Subcutaneous adipose tissue (tissue), 4 donors: ENCODE data around the gene RSRC1. TPM values are rescaled to one million over a fixed set of nuclear protein-coding genes. Genes with fewer than 3 reads are reported as not detected.

Experiments
- CTCF ChIP-seq: fragments of 450-650 bp; IDR thresholded peaks from one replicate; pipeline ENCODE4 v1.5.1; 2016; ENCODE audit warnings: low read depth, mild to moderate bottlenecking, control low read depth, antibody characterized with exemption, moderate library complexity
- total RNA-seq, 4 donors: library from RNA; depleted of rRNA; stranded (reverse); fragments of >200 nt; gene quantifications; one replicate each; pipeline ENCODE4 v1.1.0, GENCODE V29; 2016

RSRC1 gene
- total RNA-seq, 4 donors from 2014 or later = 64.3 to 75.0 (median 68.4) TPM

- no peak for TF ChIP-seq CTCF
These were observed 137.4 kb downstream of the RSRC1 start for GRCh38 chr3:158247288-158247687.

GRCh38 chr3:158248261-158248660 is 138.4 kb downstream of the RSRC1 start:
- no peak for TF ChIP-seq CTCF

GRCh38 chr3:158249183-158249582 is 139.3 kb downstream of the RSRC1 start:
- no peak for TF ChIP-seq CTCF

- TF ChIP-seq CTCF = no peak
These were observed 148.7 kb downstream of the RSRC1 start for GRCh38 chr3:158258619-158259018.

GRCh38 chr3:158260392-158260791 is 150.5 kb downstream of the RSRC1 start:
- TF ChIP-seq CTCF = no peak

- TF ChIP-seq CTCF = no peak
These were observed 151.6 kb downstream of the RSRC1 start for GRCh38 chr3:158261371-158261991.

GRCh38 chr3:158264894-158265293 is 155.0 kb downstream of the RSRC1 start:
- TF ChIP-seq CTCF = no peak
